Measurements from ENCODE around the gene SPACA6.

- TF ChIP-seq, protein P1, sequence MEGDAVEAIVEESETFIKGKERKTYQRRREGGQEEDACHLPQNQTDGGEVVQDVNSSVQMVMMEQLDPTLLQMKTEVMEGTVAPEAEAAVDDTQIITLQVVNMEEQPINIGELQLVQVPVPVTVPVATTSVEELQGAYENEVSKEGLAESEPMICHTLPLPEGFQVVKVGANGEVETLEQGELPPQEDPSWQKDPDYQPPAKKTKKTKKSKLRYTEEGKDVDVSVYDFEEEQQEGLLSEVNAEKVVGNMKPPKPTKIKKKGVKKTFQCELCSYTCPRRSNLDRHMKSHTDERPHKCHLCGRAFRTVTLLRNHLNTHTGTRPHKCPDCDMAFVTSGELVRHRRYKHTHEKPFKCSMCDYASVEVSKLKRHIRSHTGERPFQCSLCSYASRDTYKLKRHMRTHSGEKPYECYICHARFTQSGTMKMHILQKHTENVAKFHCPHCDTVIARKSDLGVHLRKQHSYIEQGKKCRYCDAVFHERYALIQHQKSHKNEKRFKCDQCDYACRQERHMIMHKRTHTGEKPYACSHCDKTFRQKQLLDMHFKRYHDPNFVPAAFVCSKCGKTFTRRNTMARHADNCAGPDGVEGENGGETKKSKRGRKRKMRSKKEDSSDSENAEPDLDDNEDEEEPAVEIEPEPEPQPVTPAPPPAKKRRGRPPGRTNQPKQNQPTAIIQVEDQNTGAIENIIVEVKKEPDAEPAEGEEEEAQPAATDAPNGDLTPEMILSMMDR (IDR thresholded peaks at IDR 0.05), result no peak
- TF ChIP-seq POLR2A (IDR thresholded peaks at IDR 0.05) (no peak), EP300 (IDR thresholded peaks at IDR 0.05) (no peak)
These were observed 57.4 kb downstream of the SPACA6 start for GRCh38 chr19:51750400-51751094.

Measured in ovary (tissue), 3 donors.